NCI-H2196 (cell line): ENCODE data around the gene DNAH7.

Experiments
- DNase-seq: peaks from one replicate; lab custom pipeline; 2025; ENCODE audit not compliant: unreplicated experiment; lab: John Stamatoyannopoulos, UW

Gene DNAH7

DNA sequence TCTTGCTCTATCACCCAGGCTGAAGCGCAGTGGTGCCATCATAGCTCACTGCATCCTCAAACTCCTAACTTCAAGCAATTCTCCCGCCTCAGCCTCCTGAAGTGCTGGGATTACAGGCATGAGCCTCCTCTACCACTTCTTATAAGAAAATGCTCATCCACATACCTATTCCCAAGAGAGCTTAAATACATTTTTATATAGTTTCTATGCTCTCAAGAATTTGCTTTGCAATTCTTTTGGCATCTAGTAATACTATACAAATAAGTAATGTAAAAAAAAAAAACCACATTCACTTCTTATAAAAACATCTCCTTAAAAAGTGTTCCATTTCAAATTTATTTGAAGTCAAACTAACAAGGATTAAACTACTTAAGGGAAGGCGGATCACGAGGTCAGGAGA lies 197.3 kb downstream of the DNAH7 start:
- DNase-seq, result no peak

GRCh38 chr2:195864316-195864715 lies 204.3 kb downstream of the DNAH7 start:
- DNase-seq, result no peak

DNA sequence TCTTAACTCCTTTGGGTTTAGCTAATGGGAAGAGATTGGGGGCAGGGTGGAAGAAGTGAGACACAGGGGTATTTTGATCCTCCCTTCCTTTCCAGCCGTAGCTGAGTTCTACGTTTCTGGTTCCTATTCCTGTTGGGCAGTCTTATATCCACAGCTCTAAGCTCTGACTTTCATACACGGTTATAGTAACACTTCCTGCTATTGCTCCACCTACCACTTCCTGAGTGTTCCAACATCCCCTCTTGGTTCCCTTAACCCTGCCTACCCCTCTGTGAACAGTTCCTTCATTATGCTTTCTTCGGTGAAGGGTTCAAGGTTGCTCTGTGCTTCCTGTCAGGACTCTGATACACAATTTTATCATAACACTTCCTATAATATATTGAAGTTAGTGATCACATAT lies 205.1 kb downstream of the DNAH7 start:
- no peak for DNase-seq

- DNase-seq, result no peak
These were observed 205.5 kb downstream of the DNAH7 start for GRCh38 chr2:195863121-195863520.

DNA sequence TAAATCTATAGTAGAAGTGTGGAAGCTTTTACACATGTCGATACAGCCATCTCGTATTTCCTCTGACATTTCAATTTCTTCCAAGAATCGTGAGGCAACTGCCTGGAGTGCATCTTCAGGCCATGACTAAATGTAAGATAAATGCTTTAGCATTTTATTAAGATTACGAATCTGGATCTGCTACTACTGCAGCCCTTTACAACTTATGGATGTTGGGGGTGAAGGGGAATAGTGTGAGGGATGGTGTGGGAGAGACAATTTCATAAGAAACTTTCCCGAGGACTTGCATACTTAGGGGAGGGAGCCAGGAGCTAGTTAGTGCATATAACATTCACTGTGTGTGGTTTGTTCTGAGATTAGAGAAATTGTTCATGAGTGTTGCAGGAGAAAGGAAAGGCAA lies 206.8 kb downstream of the DNAH7 start:
- DNase-seq, result no peak

DNA sequence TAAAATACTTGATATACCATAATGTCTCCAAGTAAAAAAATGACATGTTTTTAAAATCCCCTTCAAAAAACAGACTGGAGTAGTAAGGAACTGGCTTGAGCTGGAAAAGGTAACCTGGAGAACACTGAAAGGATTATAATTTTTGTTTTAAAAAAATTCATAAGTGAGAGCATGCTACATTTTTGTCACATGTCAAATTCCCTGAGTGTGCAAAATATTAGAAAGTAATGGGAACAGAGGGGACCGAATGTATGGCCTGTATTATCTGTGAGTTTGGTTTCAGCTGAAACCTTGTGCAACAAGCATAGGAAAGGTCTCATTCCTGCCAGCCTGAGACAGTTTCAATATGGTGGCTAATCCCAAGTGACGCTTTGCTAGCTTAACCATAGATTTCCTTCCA lies 209.1 kb downstream of the DNAH7 start:
- no peak for DNase-seq

GRCh38 chr2:195857132-195857531 lies 211.5 kb downstream of the DNAH7 start:
- no peak for DNase-seq

DNA sequence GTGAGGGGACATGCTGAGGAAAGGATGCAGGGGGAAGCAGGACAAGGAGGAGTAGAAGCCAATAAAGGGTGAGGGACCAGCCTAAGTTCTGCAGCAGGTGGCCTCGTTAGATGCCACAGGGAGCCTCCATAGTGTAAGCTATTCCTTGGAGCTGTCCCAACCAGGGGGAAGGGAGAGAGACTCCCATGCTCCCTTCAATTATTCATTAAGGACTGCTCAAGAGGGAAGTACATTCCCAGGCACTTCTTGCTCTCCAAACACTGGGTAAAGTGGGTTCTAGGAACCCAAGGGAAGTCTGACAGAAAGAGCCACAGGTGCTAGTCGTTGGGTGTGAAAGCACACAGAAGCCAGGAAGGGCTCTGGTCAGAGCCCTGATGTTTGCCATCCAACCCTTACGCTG lies 217.9 kb downstream of the DNAH7 start:
- no peak for DNase-seq

- DNase-seq, result no peak
These were observed 220.3 kb downstream of the DNAH7 start for GRCh38 chr2:195848119-195848899.

DNA sequence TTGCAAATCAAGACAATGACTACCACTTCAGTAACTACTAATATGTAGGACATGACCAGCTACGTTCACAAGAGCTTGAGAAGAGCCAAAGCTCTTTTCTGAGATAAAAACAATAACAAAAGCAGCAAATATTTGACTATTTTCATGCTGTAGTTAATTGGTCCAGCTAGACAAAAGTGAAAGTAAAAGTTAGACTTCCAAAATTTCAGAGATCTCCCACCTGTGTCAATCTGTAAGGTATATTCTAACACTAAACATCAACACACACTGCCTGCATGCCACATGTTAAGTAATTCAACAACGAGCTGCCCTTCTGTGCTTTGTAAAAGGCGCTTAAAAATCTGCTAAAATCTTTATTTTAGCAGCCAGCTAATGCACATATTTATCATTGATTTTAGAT lies 225.7 kb downstream of the DNAH7 start:
- no peak for DNase-seq

- no peak for DNase-seq
These were observed 230.6 kb downstream of the DNAH7 start for GRCh38 chr2:195838002-195838401.

- no peak for DNase-seq
These were observed 232.6 kb downstream of the DNAH7 start for GRCh38 chr2:195836002-195836401.

- DNase-seq, result no peak
These were observed 233.8 kb downstream of the DNAH7 start for GRCh38 chr2:195834836-195835235.

- DNase-seq, result no peak
These were observed 237.4 kb downstream of the DNAH7 start for GRCh38 chr2:195830968-195831950.

DNA sequence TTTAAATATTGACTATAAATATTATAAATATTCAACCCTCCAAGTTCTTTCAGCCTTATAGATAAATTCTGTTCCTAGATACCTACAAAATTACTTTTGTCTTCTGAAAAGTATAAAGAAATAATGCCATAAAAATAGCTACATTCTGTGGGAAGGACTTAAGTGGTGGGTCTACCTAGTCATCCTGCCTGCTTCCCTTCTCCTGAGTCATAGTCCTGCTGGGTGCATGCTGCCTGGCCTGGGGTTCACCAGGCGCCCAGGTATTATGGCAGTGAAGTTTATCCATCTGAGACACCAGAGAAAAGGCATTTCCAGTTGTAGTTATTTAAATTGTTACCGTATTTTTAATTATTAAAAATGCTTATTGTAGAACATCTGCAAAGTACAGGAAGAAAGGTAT lies 244.2 kb downstream of the DNAH7 start:
- DNase-seq, result no peak

GRCh38 chr2:195823206-195823605 lies 245.4 kb downstream of the DNAH7 start:
- DNase-seq, result no peak

GRCh38 chr2:195821566-195821932 lies 247.1 kb downstream of the DNAH7 start:
- DNase-seq, result no peak

GRCh38 chr2:195820867-195821565 lies 247.6 kb downstream of the DNAH7 start:
- DNase-seq, result no peak

DNA sequence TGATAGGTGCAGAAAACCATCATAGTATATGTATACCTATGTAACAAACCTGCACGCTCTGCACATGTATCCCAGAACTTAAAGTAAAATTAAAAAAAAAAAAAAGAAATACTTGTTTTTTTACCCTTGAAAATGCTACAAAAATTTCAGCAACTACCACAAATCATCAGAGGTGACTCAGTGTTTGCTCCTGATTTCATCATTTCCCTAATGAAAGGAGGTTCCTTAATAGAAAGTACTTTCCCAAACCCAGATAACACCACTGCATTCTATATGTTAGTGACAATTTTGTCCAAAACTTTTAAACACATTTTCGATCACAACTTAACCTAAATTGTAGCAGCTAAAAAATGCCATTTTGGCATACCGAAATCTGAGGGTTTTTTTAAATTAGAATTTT lies 248.3 kb downstream of the DNAH7 start:
- no peak for DNase-seq

- no peak for DNase-seq
These were observed 249.4 kb downstream of the DNAH7 start for GRCh38 chr2:195819276-195819675.

DNA sequence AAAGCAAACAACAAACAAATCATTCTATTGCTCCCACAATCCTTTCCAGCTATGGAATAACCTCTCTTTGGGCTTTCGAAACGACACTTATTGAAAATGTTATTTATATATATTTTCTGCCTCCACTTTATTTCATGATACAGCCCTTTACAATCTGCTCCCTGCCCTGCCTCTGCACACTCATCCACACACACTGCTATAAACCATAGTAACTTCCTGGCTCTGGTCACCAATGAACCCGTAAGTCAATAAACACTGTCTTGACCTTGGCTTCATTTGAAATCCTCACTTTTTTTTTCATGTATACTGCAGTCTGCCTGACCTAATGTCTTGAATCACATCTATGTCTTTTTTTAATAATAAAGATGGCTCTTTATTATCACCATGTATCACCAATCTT lies 250.1 kb downstream of the DNAH7 start:
- DNase-seq, result no peak

DNA sequence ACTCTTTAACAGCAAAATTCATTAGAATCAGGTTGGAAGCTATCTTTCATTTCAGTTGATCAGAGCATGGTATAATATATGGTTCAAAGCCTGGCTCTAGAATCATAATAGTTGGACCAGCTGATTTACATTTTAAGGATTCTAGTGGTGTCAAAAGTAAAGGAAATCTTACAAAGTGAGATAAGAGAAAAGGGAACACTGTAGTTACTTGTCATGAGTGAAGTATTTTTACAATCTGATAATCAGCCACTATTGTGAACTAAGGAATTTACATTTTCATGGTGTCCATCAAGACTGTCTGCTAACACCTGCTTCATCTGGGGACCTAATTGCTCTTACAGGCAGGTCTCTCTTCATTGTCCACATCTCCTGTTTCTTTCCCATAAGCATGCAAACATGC lies 250.5 kb downstream of the DNAH7 start:
- DNase-seq, result no peak
